GM18499 (cell line): ENCODE measurements around the gene PAQR8.

Experiments used
- ATAC-seq: cut with Tn5 transposase; IDR thresholded peaks from one replicate; pipeline ENCODE4 v1.9.1; 2021; ENCODE audit warnings: moderate number of reproducible peaks; ENCODE audit not compliant: insufficient read depth, unreplicated experiment

PAQR8 gene

DNA sequence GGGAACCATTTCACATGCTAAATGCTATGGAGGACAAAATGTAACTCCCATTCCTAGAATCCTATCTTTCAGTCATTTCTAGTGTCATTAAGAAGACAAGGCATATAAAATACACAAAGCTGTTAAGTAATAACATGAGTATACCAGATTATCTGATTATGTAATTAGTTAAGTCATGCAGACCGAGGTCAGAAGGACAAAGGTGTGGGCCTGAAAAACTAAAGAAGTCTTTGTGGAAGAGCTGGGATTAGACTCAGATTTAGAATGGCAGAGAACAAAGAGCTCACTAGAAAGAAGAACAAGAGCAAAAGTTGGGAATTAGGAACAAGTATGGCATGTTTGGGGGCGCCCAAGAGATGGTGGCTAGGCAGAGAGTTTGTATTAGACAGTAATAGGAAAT, 95.1 kb downstream of the PAQR8 start:
- ATAC-seq, result no peak
